GM19023 (cell line): ENCODE data around the gene PRDM2.

ENCODE experiments used
- ATAC-seq: cut with Tn5 transposase; IDR thresholded peaks from one replicate; pipeline ENCODE4 v1.9.1; 2021; ENCODE audit warnings: mild to moderate bottlenecking, moderate library complexity; ENCODE audit not compliant: unreplicated experiment

PRDM2 gene

GRCh38 chr1:13809461-13810159 lies 109.6 kb downstream of the PRDM2 start:
- no peak for ATAC-seq

- no peak for ATAC-seq
Observed at GRCh38 chr1:13812456-13813397, 112.7 kb downstream of the PRDM2 start.

GRCh38 chr1:13813398-13814012 lies 113.5 kb downstream of the PRDM2 start:
- ATAC-seq, result no peak

- ATAC-seq, result no peak
Observed at GRCh38 chr1:13814131-13814530, 114.1 kb downstream of the PRDM2 start.

GRCh38 chr1:13816016-13816760 lies 116.2 kb downstream of the PRDM2 start:
- ATAC-seq, result no peak

GRCh38 chr1:13817906-13818305 lies 117.9 kb downstream of the PRDM2 start:
- no peak for ATAC-seq

- ATAC-seq, result no peak
Observed at GRCh38 chr1:13818926-13819325, 118.9 kb downstream of the PRDM2 start.

GRCh38 chr1:13819642-13820041 lies 119.7 kb downstream of the PRDM2 start:
- no peak for ATAC-seq

GRCh38 chr1:13820055-13820454 lies 120.1 kb downstream of the PRDM2 start:
- ATAC-seq, result no peak

- no peak for ATAC-seq
Observed at GRCh38 chr1:13820456-13820855, 120.5 kb downstream of the PRDM2 start.

GRCh38 chr1:13823126-13823880 lies 123.3 kb downstream of the PRDM2 start:
- no peak for ATAC-seq

- ATAC-seq, result no peak
Observed at GRCh38 chr1:13823936-13824335, 123.9 kb downstream of the PRDM2 start.

GRCh38 chr1:13824626-13825025 lies 124.6 kb downstream of the PRDM2 start:
- ATAC-seq, result no peak

- ATAC-seq, result no peak
Observed at GRCh38 chr1:13825033-13825432, 125.0 kb downstream of the PRDM2 start.

- no peak for ATAC-seq
Observed at GRCh38 chr1:13826009-13826408, 126.0 kb downstream of the PRDM2 start.

GRCh38 chr1:13826591-13826990 lies 126.6 kb downstream of the PRDM2 start:
- ATAC-seq, result no peak

- ATAC-seq, result no peak
Observed at GRCh38 chr1:13828454-13829151, 128.6 kb downstream of the PRDM2 start.

GRCh38 chr1:13829152-13829769 lies 129.3 kb downstream of the PRDM2 start:
- ATAC-seq, result no peak

GRCh38 chr1:13830170-13830569 lies 130.2 kb downstream of the PRDM2 start:
- no peak for ATAC-seq
